ENCODE results near the gene DLK2.

Gene DLK2

DNA sequence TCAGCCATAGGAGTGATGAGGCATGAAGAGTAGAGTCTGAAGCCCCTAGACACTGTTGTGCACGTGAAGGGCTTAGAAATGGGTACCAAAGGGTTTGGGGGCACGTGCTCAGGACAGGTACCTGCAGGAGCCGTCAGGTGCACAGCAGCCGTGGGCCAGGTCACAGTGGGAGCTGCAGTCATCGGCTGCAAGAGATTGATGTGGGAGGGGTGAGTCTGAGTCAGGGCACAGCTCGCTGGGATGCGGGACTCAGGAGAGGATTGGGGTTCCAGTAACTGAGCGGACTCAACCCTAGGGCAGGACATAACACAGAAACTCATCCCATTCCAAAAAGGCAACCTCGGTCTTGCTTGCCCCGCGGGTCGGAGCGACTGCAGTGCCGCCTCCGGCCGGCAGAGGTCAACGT lies 1.1 kb downstream of the DLK2 start:
- in situ Hi-C loops (cut with MboI; ENCODE audit: low sequenced_read_pairs): no loop called here

DNA sequence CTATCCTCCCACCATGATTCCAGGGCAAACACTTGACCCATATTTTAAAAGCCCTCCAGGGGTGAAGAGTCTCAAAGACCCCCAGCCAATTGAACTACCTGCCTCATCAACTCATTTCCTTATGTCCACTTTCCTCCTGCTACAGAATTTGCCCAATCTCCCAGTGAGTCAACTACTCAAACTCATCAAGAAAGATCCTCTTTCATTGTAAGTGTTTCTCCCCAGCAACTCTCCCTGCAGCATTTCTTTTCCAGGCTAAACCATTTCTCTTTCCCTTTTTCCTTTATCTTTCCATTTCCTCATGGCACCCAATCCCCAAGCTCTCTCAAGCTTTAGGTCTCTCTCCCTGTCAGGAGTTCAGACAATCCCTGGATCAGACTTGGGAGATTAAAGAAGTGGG lies 1.5 kb downstream of the DLK2 start:
- in situ Hi-C loops (cut with MboI; ENCODE audit: low sequenced_read_pairs): no loop called here

DNA sequence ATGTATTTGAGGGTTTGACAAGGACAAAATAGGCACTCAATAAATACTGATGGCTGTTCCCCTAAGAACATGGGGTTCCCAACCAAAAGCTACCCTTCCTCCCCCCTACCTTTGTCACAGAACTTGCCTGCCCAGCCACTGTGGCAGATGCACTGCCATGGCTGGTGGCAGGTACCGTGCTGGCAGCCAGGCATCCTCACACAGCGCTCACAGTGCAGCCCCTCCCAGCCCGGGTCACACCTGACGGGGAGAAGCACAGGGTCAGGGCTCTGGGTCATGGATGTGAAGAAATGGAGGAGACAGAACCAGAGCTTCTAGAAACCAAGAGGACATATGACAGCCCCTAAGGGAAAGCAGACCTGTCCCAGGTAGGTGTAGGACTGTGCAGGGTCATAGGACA lies 2.5 kb downstream of the DLK2 start:
- in situ Hi-C loops (cut with MboI; ENCODE audit: low sequenced_read_pairs): no loop called here

DNA sequence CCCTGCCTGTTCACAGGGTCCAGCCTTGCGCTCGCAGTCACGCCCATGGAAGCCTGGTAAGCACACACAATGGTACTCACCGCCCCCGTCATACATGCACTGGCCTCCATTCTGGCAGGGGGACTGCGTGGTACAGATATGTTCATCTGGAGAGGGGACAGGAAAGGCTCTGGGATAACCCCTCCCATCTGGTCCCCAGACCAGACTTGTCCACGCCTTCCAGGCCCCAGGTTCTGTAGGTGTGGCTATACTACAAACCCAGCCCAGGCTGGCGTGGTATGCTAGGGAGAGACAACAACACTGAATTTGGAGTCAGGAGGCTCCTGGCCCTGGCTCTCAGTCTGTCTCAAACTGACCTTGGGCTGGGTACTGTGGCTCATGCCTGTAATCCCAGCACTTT lies 3.4 kb downstream of the DLK2 start:
- in situ Hi-C loops (cut with MboI; ENCODE audit: low sequenced_read_pairs): no loop called here

DNA sequence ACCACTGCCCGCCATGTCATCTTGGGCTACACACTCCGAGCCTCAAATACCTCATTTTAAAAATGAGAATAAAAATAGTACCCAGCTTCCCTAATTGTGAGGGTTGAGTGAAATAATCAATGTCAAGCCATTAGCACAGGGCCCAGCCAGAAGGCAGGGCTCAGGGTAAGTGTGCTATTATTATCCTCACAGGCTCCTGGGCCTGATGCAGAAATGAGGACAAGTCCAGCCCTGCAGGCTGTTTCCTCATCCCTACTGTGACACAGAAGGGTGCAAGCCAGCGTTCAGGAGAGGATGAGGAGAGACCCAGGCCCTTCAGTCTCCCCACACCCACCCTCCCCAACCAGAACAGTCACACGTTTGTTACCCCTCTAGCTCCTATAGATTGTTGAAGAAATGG lies 4.0 kb downstream of the DLK2 start:
- in situ Hi-C loops (cut with MboI; ENCODE audit: low sequenced_read_pairs): no loop called here

DNA sequence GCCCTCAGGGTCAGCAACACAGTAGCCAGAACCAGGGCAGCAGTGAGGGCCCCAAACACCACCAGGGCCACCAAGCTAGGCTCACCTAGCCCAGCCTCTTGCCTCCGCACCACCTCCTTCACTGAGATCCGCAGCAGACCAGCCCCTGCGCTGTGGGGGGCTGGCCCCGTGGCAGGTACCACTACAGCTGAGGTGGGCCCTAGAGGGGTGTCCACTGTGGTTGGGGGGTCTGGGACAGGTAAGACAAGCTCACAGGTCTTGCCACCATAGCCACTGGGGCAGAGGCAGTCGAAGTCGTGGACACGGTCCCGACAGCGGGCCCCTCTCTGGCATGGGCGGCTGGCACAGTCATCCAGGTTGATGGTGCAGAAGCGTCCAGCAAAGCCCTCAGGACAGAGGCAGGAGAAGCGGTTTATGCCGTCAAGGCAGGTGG lies 4.6 kb downstream of the DLK2 start:
- in situ Hi-C loops (cut with MboI; ENCODE audit: low sequenced_read_pairs): no loop called here

GRCh38 chr6:43448916-43449315 lies 6.4 kb downstream of the DLK2 start:
- in situ Hi-C loops (cut with MboI; ENCODE audit: low sequenced_read_pairs): no loop called here

GRCh38 chr6:43447604-43448003 lies 7.7 kb downstream of the DLK2 start:
- in situ Hi-C loops (cut with MboI; ENCODE audit: low sequenced_read_pairs): no loop called here

DNA sequence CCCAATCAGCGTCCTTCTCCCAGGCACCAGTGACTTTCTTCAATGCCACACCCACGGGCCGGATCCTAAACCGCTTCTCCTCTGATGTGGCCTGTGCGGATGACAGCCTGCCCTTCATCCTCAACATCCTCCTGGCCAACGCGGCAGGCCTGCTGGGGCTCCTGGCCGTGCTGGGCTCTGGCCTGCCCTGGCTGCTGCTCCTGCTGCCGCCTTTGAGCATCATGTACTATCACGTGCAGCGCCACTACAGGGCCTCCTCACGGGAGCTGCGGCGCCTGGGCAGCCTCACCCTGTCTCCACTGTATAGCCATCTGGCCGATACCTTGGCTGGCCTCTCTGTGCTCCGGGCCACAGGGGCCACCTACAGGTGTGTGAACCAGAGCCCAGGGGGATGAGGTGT lies 9.8 kb downstream of the DLK2 start:
- in situ Hi-C loops (cut with MboI; ENCODE audit: low sequenced_read_pairs): no loop called here

- in situ Hi-C loops (cut with MboI; ENCODE audit: low sequenced_read_pairs): no loop called here
Observed at GRCh38 chr6:43444582-43444981, 10.8 kb downstream of the DLK2 start.

DNA sequence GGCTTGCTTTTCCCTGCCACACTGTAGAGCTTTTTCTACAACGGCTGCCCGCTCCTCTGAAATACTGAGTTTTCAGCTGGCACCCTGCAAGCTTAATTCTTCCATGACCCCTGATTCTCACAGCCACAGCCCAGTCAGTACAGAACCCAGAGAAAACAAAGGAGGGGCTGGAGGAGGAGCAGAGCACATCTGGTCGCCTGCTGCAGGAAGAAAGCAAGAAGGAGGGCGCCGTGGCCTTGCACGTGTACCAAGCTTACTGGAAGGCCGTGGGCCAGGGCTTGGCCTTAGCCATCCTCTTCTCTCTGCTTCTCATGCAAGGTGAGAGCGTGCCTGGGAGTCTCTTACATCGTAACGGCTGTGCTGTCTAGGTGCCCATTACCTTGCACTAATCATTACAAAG lies 11.3 kb downstream of the DLK2 start:
- in situ Hi-C loops (cut with MboI; ENCODE audit: low sequenced_read_pairs): no loop called here

DNA sequence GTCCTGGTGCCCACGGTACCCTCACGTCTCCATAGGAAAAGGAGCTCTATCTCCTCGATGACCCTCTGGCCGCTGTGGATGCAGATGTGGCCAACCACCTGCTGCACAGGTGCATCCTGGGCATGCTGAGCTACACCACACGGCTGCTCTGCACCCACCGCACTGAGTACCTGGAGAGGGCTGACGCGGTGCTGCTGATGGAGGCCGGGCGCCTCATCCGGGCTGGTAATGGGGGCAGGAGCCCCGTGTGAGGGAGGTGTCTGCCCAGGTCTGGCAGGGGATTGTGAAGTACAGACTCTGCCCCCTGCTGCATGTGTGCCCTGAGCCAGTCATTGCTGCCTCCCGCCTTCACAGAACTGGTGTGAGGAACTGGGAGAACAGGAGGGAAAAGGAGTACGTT lies 12.4 kb downstream of the DLK2 start:
- in situ Hi-C loops (cut with MboI; ENCODE audit: low sequenced_read_pairs): no loop called here

GRCh38 chr6:43437700-43438099 lies 17.6 kb downstream of the DLK2 start:
- in situ Hi-C loops (cut with MboI; ENCODE audit: low sequenced_read_pairs): no loop called here

- in situ Hi-C loops (cut with MboI; ENCODE audit: low sequenced_read_pairs): no loop called here
Observed at GRCh38 chr6:43436577-43437282, 18.6 kb downstream of the DLK2 start.

DNA sequence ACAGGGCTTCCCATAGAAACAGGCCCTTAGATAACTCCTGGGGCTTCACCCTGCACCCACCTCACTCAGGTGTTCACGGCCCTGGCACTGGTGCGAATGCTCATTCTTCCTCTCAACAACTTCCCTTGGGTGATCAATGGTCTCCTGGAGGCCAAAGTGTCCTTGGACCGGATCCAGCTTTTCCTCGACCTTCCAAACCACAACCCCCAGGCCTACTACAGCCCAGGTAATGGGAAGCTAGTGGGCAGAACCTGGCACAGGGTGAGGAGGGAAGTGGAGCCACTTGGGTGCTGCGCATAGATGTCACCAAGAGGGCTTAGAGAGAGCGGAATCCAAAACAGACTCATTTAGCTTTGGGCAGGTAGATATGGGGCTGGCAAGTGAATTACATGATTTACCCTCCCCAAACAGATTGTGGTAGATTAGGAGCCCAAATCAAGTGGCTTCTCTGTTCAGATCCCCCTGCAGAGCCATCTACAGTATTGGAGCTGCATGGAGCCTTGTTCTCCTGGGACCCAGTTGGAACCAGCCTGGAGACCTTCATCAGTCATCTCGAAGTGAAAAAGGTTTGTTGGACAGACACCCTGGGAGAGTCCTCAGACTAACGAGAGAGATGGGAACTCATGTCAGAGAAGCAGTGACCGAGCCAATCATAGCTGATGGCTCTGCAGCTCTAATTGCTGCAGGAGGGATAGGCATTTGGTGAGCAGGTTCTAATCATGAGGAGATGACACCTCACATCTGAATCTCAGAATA lies 19.5 kb downstream of the DLK2 start:
- in situ Hi-C loops (cut with MboI; ENCODE audit: low sequenced_read_pairs): no loop called here

DNA sequence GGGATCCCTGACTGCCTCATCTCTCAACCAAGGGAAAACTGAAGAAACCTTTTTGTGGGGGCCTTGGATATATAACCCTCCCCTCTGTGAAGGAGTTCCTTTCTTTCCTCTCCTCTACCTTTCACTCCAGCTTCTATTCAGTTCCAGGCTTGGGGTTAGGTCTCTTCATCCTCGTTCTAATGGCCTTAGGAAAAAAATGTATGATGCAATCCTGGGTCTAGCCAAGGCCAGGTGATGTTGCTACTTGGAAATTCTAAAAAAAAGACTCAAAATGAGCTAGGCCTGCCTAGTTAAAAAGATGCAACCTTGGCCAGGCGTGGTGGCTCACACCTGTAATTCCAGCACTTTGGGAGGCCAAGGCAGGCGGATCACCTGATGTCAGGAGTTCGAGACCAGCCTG lies 20.4 kb downstream of the DLK2 start:
- in situ Hi-C loops (cut with MboI; ENCODE audit: low sequenced_read_pairs): no loop called here

DNA sequence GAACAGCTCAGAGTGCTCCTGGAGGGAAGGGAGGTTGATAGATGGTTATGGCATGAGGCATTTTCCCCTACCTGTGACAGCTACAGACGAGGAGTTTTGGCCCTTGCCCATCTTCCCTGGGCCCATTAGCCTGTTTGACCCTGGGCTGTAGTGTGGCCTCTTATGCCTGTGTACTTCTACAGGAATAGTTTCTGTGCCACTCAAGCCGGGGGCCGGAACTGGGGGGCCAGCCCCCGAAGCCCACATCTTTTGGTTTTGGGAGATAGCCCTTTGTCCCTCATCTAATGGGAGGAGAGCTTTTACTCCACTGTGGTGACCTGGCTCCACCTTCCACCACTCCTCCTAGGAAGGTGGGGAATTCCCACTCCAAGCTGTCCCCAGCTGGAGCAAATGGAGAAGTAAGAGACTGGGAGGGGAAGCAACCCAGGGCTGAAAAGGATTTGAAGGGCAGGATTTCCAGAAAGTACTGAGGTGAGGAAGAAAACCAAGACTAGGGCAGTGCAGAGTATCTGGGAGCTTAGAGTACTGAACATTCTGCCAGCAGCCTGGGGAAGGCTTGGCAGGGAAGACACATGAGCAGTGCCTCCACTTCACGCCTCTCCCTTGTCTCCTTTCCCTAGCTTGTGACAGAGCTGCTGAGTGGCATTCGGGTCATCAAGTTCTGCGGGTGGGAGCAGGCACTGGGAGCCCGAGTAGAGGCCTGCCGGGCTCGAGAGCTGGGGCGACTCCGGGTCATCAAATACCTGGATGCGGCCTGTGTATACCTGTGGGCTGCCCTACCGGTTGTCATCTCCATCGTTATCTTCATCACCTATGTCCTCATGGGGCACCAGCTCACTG lies 21.1 kb downstream of the DLK2 start:
- in situ Hi-C loops (cut with MboI; ENCODE audit: low sequenced_read_pairs): no loop called here

GRCh38 chr6:43433148-43433547 lies 22.2 kb downstream of the DLK2 start:
- in situ Hi-C loops (cut with MboI; ENCODE audit: low sequenced_read_pairs): no loop called here

- in situ Hi-C loops (cut with MboI; ENCODE audit: low sequenced_read_pairs): no loop called here
Observed at GRCh38 chr6:43432009-43432945, 23.1 kb downstream of the DLK2 start.

DNA sequence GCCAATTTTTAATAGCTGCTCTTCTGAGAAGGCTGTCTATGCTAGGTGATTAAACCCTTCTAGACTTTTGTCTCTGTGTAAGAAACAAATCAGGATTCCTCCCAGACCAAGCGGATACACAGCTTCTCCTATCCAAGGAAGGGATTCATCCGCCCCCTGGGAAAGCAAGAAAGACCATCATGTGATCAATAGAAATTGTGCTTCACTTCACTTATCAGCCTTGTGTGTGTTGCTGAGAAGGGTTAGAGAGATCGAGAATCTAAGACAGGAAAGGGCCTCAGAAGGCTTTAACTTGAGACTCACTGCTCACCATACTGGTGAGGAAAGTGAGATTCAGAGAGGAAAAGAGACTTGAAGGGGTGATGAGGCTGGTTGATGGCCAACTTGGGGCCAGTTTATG lies 26.5 kb downstream of the DLK2 start:
- in situ Hi-C loops (cut with MboI; ENCODE audit: low sequenced_read_pairs): no loop called here

DNA sequence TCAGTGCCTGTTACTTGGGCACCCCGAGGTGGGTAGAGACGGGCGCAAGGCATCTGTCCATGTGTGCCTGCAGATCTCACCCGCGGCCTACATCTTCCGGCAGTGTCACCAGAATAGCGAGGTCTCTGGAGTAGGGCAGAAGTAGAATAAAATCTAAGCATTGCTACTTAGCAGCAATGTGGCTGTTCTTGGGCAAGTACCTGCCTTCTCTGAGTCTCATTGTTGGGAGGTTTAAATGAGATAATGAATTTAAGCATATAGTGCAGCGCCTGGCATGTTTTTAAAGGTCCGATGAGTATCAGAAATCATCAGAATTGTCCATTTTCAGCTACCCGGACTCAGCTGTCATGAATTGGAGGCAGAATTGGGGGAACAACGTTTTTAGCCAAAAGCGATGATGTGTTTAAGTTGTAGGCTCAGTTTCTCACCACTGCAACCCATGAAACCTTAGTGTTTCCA lies 27.2 kb downstream of the DLK2 start:
- in situ Hi-C loops (cut with MboI; ENCODE audit: low sequenced_read_pairs): no loop called here
